Spleen (tissue), 7 donors: ENCODE results near the gene MAP1LC3B2.

ENCODE experiments used
- POLR2AphosphoS5 ChIP-seq, 3 donors: sonication (generic); formaldehyde crosslinking; IDR thresholded peaks; one replicate each; pipeline ENCODE4 v1.5.1; 2017; ENCODE audit warnings: antibody characterized with exemption in 3 of 3
- TF ChIP-seq, protein P1 (sequence below), 11 experiments: fragments of 200-600 bp in 7 of 11; fragments of 450-650 bp in 4 of 11; sonication (generic) in 4 of 11; IDR thresholded peaks in 8 of 11; conservative IDR thresholded peaks in 3 of 11; 1 replicate in 7 of 11; 2 replicates in 4 of 11; pipeline versions ENCODE4 v1.4.0 to v1.8.0; 2016 to 2021; ENCODE audit warnings: antibody characterized with exemption in 11 of 11, inconsistent platforms in 4 of 11, mild to moderate bottlenecking in 1 of 11
- donor health status: DM: no; HTN: no; CAD: no; lungs with moderate emphysema.
- donor health status: DM: no; HTN: no; CAD: no.
- donor health status: DM: no; HTN: no; CAD: no.

DNA sequence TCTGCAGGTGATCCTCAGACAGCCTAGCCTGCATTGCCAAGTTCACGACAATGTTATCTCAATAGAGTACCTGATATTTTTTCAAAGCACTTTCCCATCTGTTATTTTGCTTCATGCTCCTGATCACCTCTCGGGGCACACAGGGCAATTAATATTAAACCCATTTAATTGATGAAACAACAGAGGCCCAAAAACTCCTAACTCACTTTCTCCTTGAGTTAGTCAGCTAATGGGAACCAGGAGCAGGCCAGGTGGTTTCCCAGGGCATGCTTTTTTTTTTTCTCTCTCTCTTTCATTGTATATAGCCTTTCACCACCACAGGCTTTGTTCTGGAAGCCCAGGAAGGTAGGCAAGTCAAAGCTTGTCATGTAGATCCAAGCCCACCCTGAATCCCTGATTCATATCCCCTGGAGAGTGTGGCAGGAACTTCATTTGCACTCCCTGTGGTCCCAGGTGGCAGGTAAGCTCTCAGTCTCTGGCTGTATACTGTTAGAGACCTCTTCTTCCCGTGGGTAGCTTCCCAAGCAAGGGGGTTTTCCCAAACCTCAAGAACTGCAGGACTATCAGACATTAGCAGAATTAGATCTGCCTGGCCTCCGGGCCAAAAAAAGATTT, 41.6 kb upstream of the MAP1LC3B2 start:
- TF ChIP-seq, protein P1, sequence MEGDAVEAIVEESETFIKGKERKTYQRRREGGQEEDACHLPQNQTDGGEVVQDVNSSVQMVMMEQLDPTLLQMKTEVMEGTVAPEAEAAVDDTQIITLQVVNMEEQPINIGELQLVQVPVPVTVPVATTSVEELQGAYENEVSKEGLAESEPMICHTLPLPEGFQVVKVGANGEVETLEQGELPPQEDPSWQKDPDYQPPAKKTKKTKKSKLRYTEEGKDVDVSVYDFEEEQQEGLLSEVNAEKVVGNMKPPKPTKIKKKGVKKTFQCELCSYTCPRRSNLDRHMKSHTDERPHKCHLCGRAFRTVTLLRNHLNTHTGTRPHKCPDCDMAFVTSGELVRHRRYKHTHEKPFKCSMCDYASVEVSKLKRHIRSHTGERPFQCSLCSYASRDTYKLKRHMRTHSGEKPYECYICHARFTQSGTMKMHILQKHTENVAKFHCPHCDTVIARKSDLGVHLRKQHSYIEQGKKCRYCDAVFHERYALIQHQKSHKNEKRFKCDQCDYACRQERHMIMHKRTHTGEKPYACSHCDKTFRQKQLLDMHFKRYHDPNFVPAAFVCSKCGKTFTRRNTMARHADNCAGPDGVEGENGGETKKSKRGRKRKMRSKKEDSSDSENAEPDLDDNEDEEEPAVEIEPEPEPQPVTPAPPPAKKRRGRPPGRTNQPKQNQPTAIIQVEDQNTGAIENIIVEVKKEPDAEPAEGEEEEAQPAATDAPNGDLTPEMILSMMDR (IDR thresholded peaks at IDR 0.05 in 8 of 11, conservative IDR thresholded peaks at IDR 0.05 in 3 of 11): no peak
- TF ChIP-seq POLR2AphosphoS5 (IDR thresholded peaks at IDR 0.05): no peak
